ENCODE results near the gene GALNT13.

The GALNT13 gene

GRCh38 chr2:153972412-153972811, 100.7 kb downstream of the GALNT13 start:
- TF ChIP-seq GATA1 (IDR thresholded peaks at IDR 0.05; ENCODE audit: low read depth, low read length) (no peak), POLR2A (IDR thresholded peaks at IDR 0.05; ENCODE audit: low read length) (no peak)
- DNase-seq, result no peak

- TF ChIP-seq GATA1 (IDR thresholded peaks at IDR 0.05; ENCODE audit: low read depth, low read length) (no peak), POLR2A (IDR thresholded peaks at IDR 0.05; ENCODE audit: low read length) (no peak)
- no peak for DNase-seq
Measured at GRCh38 chr2:153986488-153987229, 114.9 kb downstream of the GALNT13 start.

GRCh38 chr2:153990771-153991170, 119.0 kb downstream of the GALNT13 start:
- TF ChIP-seq GATA1 (IDR thresholded peaks at IDR 0.05; ENCODE audit: low read depth, low read length) (no peak), POLR2A (IDR thresholded peaks at IDR 0.05; ENCODE audit: low read length) (no peak)
- DNase-seq, result no peak

- DNase-seq, result no peak
- no peak for TF ChIP-seq POLR2A (IDR thresholded peaks at IDR 0.05; ENCODE audit: low read length)
- no peak for TF ChIP-seq GATA1 (IDR thresholded peaks at IDR 0.05; ENCODE audit: low read depth, low read length)
Measured at GRCh38 chr2:154013514-154013913, 141.8 kb downstream of the GALNT13 start.

GRCh38 chr2:154015233-154015632, 143.5 kb downstream of the GALNT13 start:
- TF ChIP-seq GATA1 (IDR thresholded peaks at IDR 0.05; ENCODE audit: low read depth, low read length) (no peak), POLR2A (IDR thresholded peaks at IDR 0.05; ENCODE audit: low read length) (no peak)
- DNase-seq, result no peak

- no peak for DNase-seq
- TF ChIP-seq POLR2A (IDR thresholded peaks at IDR 0.05; ENCODE audit: low read length) (no peak), GATA1 (IDR thresholded peaks at IDR 0.05; ENCODE audit: low read depth, low read length) (no peak)
Measured at GRCh38 chr2:154029504-154029903, 157.8 kb downstream of the GALNT13 start.

- TF ChIP-seq POLR2A (IDR thresholded peaks at IDR 0.05; ENCODE audit: low read length) (no peak), GATA1 (IDR thresholded peaks at IDR 0.05; ENCODE audit: low read depth, low read length) (no peak)
- DNase-seq, result no peak
Measured at GRCh38 chr2:154032220-154032619, 160.5 kb downstream of the GALNT13 start.

GRCh38 chr2:154046493-154046892, 174.8 kb downstream of the GALNT13 start:
- DNase-seq, result no peak
- TF ChIP-seq POLR2A (IDR thresholded peaks at IDR 0.05; ENCODE audit: low read length) (no peak), GATA1 (IDR thresholded peaks at IDR 0.05; ENCODE audit: low read depth, low read length) (no peak)

GRCh38 chr2:154048905-154049304, 177.2 kb downstream of the GALNT13 start:
- no peak for TF ChIP-seq POLR2A (IDR thresholded peaks at IDR 0.05; ENCODE audit: low read length)
- no peak for TF ChIP-seq GATA1 (IDR thresholded peaks at IDR 0.05; ENCODE audit: low read depth, low read length)
- no peak for DNase-seq

- no peak for DNase-seq
- TF ChIP-seq POLR2A (IDR thresholded peaks at IDR 0.05; ENCODE audit: low read length) (no peak), GATA1 (IDR thresholded peaks at IDR 0.05; ENCODE audit: low read depth, low read length) (no peak)
Measured at GRCh38 chr2:154049561-154049960, 177.8 kb downstream of the GALNT13 start.

- no peak for DNase-seq
- TF ChIP-seq POLR2A (IDR thresholded peaks at IDR 0.05; ENCODE audit: low read length) (no peak), GATA1 (IDR thresholded peaks at IDR 0.05; ENCODE audit: low read depth, low read length) (no peak)
Measured at GRCh38 chr2:154067124-154067523, 195.4 kb downstream of the GALNT13 start.

- TF ChIP-seq POLR2A (IDR thresholded peaks at IDR 0.05; ENCODE audit: low read length), result no peak
- no peak for TF ChIP-seq GATA1 (IDR thresholded peaks at IDR 0.05; ENCODE audit: low read depth, low read length)
- no peak for DNase-seq
Measured at GRCh38 chr2:154078926-154079325, 207.2 kb downstream of the GALNT13 start.

GRCh38 chr2:154092571-154092970, 220.8 kb downstream of the GALNT13 start:
- TF ChIP-seq GATA1 (IDR thresholded peaks at IDR 0.05; ENCODE audit: low read depth, low read length), result no peak
- TF ChIP-seq POLR2A (IDR thresholded peaks at IDR 0.05; ENCODE audit: low read length), result no peak
- DNase-seq, result no peak

GRCh38 chr2:154093856-154094255, 222.1 kb downstream of the GALNT13 start:
- no peak for TF ChIP-seq GATA1 (IDR thresholded peaks at IDR 0.05; ENCODE audit: low read depth, low read length)
- no peak for TF ChIP-seq POLR2A (IDR thresholded peaks at IDR 0.05; ENCODE audit: low read length)
- DNase-seq, result no peak

GRCh38 chr2:154097833-154098398, 226.2 kb downstream of the GALNT13 start:
- TF ChIP-seq GATA1 (IDR thresholded peaks at IDR 0.05; ENCODE audit: low read depth, low read length), result no peak
- TF ChIP-seq POLR2A (IDR thresholded peaks at IDR 0.05; ENCODE audit: low read length), result no peak
- DNase-seq, result no peak
